Lower leg skin (tissue), 4 donors: ENCODE measurements around the gene PRKCSH. TPM values are rescaled to one million over a fixed set of nuclear protein-coding genes. Genes with fewer than 3 reads are reported as not detected.
A peak's percentile ranks its signal among the peaks of the same experiment; 100 is the strongest.

Experiments
- DNase-seq, 2 donors: peaks; one replicate each; pipeline ENCODE4 v3.0.0-alpha.2; 2019; ENCODE audit warnings: low spot score in 2 of 2
- H3K4me3 ChIP-seq: fragments of 200-600 bp; sonication (generic); 2 replicates; pipeline ENCODE4 v1.5.1; 2017; ENCODE audit warnings: mild to moderate bottlenecking, low read depth; ENCODE audit not compliant: poor library complexity, severe bottlenecking
- CTCF ChIP-seq, 3 donors: fragments of 450-650 bp; IDR thresholded peaks; one replicate each; pipeline ENCODE4 v1.5.1; 2016; ENCODE audit warnings: antibody characterized with exemption in 3 of 3, mild to moderate bottlenecking in 3 of 3, moderate library complexity in 2 of 3
- POLR2A ChIP-seq, 2 donors: fragments of 450-650 bp; IDR thresholded peaks; one replicate each; pipeline ENCODE4 v1.6.1; 2016 to 2017; ENCODE audit warnings: antibody characterized with exemption in 2 of 2, mild to moderate bottlenecking in 1 of 2, moderate library complexity in 1 of 2
- WGBS, 2 donors: methylation state at CpG; one replicate each; pipeline ENCODE4 v1.1.5; 2018; 5-methylcytosine and 5-hydroxymethylcytosine counted together
- intact Hi-C: fragments of 100-400 bp; cut with DNase I; formaldehyde crosslinking; loops from one replicate; pipeline ENCODE4 v1.15.0; 2023; ENCODE audit warnings: low total_unique reads
- total RNA-seq, 4 donors: library from RNA; depleted of rRNA; stranded (reverse); fragments of >200 nt; gene quantifications; one replicate each; pipeline ENCODE4 v1.1.0, GENCODE V29; 2016

The PRKCSH gene
- total RNA-seq, result 100 to 1,000 TPM; 121 to 189 (median 157) TPM

- peak; percentile 99 for DNase-seq
- TF ChIP-seq POLR2A (IDR thresholded peaks at IDR 0.05) (no peak), CTCF (IDR thresholded peaks at IDR 0.05) (peak in 2 of 3 donors; percentile 36 to 99)
- intact Hi-C loops, result no loop called here
- 0 to 1% methylated on average over 50 to 53 of the region's 53 CpGs for WGBS, 2 donors
- peak within 1 kb of the TSS; percentile 48 for H3K4me3 ChIP-seq
These were observed at the start of gene PRKCSH, which contains the start of gene ODAD3 for GRCh38 chr19:11435057-11435832. Gene PRKCSH, plus strand, starts transcription at chr19:11435635. Its CDS starts 483 bp downstream, at chr19:11436118. Gene ODAD3, minus strand, starts transcription at chr19:11435121. Its CDS starts 105 bp downstream, at chr19:11435016.

GRCh38 chr19:11387162-11388034 is 48.0 kb upstream of the PRKCSH start:
- 72 to 79% methylated on average over 19 of the region's 19 CpGs for WGBS, 2 donors
- no peak for TF ChIP-seq POLR2A (IDR thresholded peaks at IDR 0.05)
- TF ChIP-seq CTCF (IDR thresholded peaks at IDR 0.05), result no peak

GRCh38 chr19:11390359-11390758 is 45.1 kb upstream of the PRKCSH start:
- TF ChIP-seq CTCF (IDR thresholded peaks at IDR 0.05), result no peak
- TF ChIP-seq POLR2A (IDR thresholded peaks at IDR 0.05), result no peak
- no peak for DNase-seq
- 92% methylated on average over 2 of the region's 2 CpGs for WGBS, 2 donors
- no peak overlapping the region for H3K4me3 ChIP-seq
- intact Hi-C loops, result no loop called here

More at GRCh38 chr19:11387162-11388034, 48.0 kb upstream of the PRKCSH start:
- no peak overlapping the region for H3K4me3 ChIP-seq
- intact Hi-C loops, result no loop called here
- no peak for DNase-seq

GRCh38 chr19:11390933-11391680 is 44.3 kb upstream of the PRKCSH start:
- no peak for TF ChIP-seq POLR2A (IDR thresholded peaks at IDR 0.05)
- 77 to 83% methylated on average over 4 of the region's 4 CpGs for WGBS, 2 donors
- DNase-seq, result no peak
- no peak overlapping the region for H3K4me3 ChIP-seq
- intact Hi-C loops, result no loop called here

- DNase-seq, result no peak
- intact Hi-C loops, result no loop called here
- TF ChIP-seq CTCF (IDR thresholded peaks at IDR 0.05), result no peak
- no peak for TF ChIP-seq POLR2A (IDR thresholded peaks at IDR 0.05)
- 90 to 91% methylated on average over 18 to 22 of the region's 22 CpGs for WGBS, 2 donors
- H3K4me3 ChIP-seq, result no peak overlapping the region
These were observed 38.3 kb upstream of the PRKCSH start for GRCh38 chr19:11397089-11397610.
